Anterior cingulate cortex (tissue), 58 donors: Measurements from ENCODE around the gene HDAC4.

Source experiments
- DNase-seq, 58 donors: peaks; one replicate each; lab custom pipeline; 2025; lab: John Stamatoyannopoulos, UW

The HDAC4 gene

DNA sequence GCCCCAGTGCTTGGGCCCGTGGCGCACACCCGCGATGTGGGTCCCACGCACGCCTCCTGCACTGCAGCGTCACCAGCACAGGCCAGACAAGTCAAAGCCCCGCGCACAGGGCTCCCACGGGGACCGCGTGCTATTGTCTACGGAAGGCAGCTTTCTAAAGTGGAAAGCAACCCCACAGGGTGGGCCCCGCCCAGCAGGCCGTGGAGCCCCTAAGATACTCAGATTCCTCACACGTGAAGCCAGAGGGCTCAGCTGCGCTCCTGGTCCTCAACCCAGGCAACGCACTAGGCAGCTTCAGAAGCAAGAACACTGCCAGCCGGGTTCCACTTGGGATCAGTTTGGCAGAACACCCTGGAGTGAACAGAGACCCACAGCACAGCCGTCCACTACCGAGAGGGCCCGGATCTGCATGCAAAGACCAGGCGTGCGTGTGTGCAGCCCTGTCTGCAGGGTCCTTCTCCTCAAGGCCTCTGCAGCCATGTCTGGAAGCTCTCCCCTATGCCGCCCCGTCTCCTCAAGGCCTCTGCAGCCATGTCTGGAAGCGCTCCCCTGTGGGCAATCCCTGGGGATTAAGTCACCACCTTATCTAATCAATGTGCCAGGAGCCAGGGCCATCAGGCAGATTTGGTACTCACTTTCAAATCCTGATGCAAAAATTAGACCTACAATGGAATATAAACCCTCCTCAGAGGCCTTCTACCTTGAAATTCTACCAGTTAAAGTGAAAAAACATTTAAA, 231.3 kb downstream of the HDAC4 start:
- DNase-seq, result no peak

DNA sequence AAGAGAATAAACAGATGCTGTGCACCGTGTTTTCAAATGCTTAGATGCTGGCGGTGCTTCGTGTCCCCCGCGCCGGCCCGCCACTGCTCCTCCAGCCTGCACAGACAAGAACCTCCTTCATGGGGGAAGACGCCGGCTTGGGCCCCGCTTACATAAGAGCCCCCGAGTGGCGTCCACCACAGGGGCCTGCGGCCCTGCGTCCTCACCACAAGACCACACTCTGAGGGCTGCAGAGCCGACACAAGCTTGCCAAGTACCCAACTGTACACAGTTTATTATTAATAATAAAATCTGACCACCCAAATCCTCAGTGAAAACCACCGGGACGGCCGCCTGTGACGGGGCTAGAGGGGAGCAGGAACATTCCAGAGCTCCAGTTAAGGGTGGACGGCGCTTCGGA, 232.2 kb downstream of the HDAC4 start:
- no peak for DNase-seq

DNA sequence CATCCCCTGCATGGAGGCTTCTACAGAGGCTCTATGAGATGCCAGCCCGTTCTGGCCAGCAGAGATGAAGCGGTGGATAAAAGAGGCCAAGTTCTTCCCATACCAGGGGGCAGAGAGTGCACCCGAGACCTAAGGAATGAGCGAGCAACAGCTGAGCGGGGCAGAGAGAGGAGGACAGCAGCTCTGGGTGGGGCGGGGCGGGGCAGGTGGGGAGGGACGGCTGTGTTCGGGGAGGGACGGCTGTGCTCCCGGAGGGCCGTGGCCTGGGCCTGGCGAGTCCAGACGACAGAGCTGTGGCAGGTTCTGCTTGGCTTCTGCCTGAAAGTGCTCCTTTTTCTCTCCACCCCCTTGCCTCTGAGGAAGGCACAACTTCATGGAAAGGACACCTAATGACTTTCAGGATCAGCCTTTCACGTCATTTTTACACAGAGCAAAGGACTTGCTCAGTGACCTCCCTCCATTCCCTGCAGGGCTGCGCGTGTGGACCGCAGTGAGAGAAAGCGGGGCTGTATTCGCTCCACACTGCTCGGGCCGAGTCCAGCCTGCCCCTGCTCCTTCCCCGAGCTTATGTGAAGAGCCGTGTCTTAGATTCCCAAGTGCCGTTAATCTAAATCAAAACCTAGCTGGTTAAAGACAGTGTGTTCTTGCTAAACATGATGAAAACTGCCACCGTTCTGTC, 232.9 kb downstream of the HDAC4 start:
- DNase-seq, result no peak

DNA sequence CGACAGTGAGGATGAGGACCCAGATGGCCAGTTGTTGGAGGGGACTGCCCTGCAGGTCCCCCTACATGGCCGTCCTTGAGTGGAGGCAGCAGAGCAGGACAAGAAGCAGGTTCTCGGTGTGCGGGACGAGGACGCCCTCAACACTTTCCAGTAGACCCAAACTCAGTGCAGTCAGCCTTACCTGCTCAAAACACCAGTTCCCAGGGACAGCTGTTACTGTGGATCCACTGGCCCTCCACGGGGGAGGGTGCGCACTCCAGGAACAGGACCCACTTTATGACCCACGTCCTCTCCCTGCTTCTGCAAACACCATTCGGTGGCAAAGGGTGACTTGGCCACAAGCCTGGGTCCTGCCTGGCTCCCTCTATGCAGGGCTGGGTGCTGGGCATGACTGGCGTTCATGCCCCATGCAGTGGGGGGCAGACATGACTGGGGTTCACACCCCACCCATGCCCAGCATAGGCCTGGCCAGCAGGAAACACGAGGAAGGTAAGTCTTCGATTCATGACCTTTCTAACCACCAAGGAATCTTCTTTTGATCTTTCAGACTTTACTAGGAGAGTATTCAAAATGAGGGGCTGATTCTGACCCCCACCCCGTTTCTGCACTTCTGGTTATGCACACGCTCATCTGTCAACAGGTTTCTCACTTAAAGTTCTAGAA, 233.7 kb downstream of the HDAC4 start:
- no peak for DNase-seq

DNA sequence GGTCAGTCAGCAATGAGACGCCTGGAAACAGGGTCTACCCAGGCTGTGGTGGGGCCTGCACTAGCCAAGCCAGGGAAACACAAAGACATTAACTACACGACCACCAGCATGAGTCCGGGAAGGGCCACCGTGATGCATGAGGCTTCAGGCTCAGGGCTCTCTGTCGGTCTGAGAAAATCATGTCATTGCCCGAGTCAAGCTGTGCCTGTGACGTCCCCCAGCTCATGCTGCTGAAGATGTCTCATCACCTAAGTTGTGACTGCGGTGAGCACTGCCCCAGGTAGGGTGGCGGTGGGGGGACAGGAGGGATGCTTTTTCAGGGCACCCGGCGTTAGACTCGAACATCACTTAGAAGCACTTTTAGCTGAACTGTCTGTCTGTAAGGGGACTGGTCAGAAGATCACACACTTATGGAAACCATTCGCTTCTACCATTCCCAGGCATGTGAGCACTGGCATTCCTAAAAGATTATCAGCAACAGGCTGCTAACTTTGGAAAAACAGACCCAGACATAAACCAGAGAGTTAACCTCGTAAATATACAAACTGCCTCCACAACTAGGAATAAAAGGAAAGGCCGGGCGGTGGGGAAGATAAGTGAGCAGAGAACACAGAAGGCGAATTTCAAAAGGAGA, 234.5 kb downstream of the HDAC4 start:
- no peak for DNase-seq

DNA sequence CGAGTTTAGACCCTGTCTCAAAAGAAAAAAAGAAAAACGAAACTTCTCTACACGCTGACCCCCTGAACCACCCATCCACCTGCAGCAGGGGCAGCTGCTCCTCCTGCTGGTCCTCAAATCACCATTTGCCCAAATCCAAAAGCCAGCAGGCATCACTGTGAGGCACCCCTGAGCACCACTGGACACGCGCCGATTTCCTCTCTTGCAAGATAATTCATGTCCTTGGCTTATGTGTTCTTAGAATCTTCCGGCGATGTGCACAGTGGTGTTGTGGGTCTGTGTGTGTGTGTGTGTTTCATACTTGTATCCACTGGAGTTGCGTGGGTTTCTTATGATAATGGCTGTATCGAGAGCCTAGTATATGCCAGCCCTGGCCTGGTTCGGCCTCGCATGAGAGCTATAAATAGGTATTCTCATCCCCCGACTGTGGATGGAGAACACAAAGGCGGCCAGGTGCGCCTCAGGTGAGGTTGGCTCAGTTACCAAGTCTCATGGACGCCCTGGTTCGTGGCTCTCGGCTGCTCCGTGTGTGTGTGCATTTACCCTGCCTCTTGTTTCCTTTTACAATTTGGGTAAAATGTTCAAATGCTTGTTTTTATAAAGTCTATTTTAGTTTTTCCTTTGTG, 235.5 kb downstream of the HDAC4 start:
- no peak for DNase-seq

DNA sequence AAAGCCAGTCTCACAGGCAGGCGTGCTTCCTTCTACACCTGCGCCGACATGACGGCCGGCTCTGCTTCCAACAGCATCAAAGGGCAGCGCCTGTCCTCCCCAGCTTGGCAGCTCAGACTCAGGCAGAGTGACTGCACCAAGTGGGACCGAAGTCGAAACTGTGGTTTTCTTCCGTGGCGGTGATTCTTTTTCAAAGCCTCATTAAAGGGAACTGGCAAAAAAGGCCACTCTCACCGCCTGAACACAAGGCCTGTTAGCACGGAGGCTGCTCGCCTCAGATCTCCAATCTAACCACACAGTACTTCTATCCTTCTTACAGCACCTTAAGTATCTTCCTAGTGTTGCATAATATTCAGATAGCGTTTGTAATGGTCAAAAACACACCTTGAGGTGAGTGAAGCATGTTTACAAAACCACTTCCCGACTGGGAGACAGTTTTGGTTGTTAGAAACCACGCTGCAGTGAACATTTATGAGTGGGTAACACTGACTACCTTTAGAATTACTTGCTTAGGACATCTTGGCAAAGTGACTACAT, 236.4 kb downstream of the HDAC4 start:
- DNase-seq, result peak in 2 of 58 donors; percentile 32 to 37

DNA sequence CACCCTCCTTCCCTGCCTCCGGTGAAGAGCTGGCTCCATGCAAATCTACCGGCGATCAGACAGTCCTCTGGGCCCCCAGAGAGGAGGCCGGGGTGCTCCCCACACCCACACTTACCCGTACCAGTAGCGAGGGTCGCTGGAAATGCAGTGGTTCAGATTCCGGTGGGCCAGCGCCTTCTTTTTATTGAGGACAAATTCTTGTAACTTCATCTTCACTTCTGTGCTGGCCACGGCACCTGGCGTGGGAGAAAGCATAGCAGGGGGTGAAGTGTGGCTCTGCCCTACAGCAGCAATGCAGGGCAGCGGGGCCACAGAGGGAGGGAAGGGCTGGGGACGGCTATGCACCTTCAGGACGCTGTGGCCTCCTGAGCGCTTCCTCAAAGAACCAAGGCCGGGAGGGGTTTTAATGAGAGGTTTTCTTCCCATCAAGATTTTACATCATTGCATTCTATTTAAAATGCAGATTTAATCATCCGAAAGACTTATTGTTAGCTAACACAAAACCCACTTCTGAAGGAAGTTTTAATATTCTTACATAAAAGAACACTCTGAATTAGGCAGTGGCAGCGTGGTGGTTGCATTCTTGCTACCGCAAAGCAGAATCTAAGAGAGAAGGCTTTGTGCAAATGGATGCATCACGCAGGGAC, 237.0 kb downstream of the HDAC4 start:
- DNase-seq, result no peak

DNA sequence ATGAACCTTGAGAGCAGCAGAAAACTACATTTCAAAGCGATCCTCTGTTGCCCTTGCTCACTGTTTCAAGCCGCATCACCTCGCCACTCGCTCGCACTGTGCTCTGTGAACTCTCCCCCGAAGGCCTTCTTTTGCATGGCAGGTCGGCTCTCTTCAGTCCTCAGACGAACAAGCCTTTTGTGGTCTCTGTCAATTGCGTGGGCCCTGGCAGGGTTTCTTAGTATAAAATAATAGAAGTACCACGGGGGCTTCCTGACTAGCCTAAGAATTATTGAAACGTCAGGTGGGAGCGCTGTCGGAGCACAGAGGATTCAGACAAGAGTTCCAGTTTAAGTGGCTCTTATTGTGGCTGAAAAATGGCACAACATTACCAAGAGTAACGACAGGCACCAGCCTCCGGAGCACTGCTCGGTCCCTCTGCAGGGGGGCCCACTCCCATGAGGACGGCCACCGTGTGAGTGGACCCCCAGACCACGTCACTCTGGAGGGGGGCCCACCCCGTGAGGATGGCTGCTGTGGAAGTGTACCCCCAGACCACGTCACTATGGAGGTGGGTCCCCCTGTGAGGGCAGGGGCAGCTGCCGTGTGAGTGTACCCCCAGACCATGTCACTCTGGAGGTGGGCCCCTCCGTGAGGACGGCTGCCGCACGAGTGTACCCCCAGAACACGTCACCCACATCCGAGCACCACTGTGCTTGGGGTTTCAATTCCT, 237.7 kb downstream of the HDAC4 start:
- DNase-seq, result no peak

DNA sequence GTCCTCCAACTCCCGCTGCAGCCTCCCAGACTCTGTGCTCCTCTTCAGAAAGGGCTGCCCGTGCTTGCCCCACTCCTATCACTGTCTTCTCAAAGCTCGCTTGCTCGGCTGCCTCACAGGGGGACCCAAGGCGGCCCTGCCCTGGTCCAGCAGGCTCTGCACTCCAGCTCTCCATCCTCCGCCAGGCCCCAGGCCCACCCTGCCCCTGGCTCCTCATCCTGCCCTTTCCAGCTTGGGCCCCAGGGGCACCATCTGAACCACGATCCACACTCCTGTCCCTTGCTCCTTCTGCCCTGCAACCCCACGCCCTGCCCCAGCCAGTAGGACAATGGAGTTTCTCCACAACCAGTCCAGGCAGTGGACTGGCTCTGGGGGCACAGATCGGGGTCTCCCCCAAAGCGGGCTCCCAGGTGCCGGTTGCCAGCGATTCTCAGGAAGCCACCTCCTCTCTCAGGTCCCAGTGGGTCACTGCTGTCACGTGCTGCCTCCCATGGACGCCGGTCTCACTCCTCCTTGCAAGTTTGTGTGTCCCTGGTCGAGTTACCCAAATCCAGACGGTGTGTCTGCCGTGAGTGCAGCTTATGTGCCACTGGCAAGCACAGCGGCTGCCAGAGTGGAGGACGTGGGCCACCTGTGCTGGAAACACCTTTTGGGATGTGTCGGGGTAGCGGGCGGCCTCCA, 238.5 kb downstream of the HDAC4 start:
- no peak for DNase-seq

DNA sequence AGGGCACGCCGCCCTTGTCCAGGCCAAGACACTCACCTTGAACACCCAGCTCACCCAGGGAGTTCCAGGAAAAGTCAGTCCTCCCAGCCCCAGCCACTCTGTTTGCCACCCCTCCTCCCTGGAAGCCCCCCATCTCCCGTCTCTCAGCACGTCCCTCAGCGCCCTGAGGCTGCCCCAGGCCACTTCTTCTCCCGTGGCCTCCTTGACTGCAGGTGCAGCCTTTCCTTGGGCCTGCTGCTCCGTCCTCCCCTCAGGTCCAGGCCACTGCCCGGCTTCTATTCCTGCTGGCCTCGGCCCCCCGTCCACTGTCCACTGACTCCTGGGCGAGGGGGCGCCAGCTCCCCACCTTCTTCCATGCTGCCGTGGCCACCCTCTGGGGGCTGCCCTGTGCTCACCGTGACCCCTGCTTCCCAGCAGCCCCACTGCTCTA, 239.1 kb downstream of the HDAC4 start:
- no peak for DNase-seq

DNA sequence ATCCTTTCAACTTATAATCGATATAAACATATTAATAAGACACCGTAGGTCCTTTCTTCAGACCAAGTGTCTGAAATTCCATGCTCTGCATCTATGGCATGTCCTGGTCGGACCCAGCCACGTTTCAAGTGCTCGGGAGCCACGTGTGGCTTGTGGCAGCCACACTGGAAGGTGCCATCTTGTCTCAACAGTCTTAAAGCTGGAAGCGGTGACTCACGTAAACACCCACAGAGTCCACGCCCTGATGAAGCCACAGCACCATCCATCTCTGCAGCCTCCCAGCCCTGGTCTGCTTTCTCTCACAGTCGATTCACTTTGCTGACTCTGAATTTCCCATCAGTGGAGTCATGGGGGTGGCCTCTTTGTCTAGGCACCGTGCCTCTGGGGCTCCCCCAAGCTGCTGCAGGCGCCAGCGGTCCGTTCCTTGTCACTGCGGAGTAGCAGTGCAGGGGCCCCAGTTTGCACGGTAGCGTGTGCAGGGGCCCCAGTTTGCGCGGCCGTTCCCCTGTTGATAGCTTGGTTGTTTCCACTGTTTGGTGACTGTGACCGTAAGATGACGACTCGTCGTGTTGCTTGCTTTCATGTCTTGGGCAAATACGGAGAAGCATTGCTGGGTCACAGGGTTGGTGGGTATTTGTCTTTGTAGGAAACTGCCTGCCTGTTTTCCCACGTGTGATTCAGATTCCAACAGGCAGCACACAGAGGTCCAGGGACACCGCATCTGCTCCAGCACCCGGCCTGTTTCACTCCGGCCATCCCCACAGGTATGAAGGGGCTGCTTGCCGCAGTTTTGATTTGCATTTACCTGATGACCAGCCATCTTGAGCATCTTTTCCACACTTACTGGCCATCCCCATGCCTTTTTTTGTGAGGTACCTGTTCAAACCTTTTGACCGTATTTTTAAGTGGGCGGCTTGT, 240.3 kb downstream of the HDAC4 start:
- DNase-seq, result no peak

DNA sequence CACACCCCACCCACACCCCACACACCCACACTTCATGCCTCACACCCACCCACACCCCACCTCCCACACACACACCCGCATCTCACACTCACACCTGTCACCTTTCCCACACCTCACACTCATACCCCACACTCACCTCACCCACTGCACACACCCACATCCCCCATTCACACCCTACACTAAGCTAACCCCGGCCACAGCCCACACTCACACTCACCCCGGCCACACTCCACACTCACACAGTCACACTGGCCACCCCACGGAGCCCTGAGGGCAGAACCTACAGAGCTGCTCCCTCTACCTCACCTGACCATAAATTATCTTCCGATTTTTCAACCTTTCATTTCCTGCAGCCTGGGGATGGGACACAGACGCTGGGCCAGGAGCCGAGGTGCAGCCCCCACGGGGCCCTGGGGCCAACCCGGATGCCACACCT, 241.3 kb downstream of the HDAC4 start:
- no peak for DNase-seq

DNA sequence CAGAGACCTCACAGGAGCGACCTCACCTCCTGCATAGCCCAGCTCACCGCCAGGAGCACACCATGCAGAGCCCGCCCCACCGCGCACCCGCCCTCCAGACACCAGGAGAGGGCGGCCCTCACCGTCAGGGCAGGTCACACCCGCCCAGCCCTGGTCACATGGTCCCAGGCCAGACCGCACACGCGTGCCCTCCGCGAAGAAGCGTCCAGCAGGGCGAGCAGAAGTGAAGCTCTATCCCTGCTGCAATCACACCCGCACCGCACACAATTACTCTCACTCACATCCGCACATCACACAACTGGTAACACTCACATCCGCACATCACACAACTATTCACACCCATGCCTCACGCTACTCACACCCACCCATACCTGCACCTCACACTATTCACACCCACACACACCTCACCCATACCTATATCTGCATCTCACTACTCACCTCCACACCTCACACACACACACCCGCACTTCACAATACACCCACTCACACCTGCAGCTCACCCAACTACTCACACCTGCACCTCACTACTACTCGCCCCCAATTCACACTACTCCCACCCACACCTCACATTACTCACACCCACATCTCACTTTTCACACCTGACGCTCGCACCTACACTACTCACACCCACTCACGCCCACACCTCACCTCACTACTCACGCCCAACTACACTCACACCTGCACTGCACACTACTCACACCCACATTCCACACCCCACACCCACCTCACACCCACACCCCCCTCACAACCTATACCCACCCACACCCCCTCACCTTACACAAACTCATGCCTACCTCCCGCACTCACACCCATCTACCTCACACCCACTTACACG, 242.0 kb downstream of the HDAC4 start:
- DNase-seq, result no peak

DNA sequence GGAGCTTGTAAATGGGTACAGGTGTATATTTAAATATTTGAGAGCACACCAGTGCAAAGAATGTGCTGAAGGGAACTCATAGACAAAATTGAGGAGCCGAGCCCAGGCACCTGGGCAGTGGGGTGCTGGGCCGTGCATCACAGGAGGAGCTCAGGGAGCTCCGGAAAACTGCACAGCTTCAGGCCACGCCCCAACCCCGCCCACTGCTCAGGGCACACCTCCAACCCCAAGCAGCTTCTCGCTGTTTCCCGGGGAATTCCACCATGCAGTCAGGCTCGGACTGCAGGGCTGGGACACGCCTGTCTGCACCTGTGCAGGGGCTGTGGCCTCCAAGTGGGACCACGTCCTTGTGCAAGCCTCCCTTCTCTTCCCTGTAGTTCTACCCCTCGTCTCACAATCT, 243.0 kb downstream of the HDAC4 start:
- peak in 1 of 58 donors; percentile 14 for DNase-seq

DNA sequence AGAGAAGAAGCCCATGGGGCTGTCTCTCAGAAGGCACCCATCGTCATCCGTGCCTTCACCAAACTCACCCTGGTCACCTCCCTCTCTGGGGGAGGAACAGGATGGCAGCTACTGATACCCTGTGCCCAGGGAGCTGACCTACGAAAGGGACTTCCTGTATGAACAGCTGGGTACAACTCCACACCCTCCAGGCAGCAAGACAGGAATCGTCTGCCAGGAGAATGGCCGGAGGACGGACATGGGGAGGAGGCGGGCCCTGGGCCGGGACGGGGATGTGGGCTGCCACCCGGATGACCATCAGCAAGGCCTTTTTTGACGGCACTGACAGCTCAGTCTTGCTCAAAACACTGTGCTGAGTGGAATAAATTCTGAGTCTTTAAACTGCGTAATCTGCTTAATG, 243.6 kb downstream of the HDAC4 start:
- no peak for DNase-seq
